OCI-LY3 (cell line): ENCODE measurements around the gene FSCN2.

Experiments
- EZH2phosphoT487 ChIP-seq: fragments of 200-600 bp; shearing (Covaris generic); IDR thresholded peaks from 2 replicates; pipeline ENCODE4 v1.6.1; 2018; ENCODE audit warnings: antibody characterized with exemption, mixed run types, low read depth
- TF ChIP-seq, protein P1 (sequence below): fragments of 200-600, 300-600 bp; sonication (generic); IDR thresholded peaks from 2 replicates; pipeline ENCODE4 v1.5.1; 2014; ENCODE audit warnings: antibody characterized with exemption, low read length, low read depth

DNA sequence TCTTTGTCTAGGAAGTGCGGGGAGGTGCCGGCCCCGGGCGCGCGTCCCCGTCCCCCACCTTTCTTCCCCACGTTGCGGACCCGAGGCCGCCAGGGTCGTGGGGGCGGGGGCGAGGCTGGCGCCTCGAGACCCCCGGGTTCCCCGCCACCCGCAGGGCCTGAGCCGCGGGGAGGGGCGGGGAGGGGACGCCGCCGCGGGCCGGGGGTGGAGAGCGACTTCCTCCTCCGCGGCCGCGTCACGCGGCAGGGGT lies 13.8 kb upstream of the FSCN2 start:
- TF ChIP-seq, protein P1, sequence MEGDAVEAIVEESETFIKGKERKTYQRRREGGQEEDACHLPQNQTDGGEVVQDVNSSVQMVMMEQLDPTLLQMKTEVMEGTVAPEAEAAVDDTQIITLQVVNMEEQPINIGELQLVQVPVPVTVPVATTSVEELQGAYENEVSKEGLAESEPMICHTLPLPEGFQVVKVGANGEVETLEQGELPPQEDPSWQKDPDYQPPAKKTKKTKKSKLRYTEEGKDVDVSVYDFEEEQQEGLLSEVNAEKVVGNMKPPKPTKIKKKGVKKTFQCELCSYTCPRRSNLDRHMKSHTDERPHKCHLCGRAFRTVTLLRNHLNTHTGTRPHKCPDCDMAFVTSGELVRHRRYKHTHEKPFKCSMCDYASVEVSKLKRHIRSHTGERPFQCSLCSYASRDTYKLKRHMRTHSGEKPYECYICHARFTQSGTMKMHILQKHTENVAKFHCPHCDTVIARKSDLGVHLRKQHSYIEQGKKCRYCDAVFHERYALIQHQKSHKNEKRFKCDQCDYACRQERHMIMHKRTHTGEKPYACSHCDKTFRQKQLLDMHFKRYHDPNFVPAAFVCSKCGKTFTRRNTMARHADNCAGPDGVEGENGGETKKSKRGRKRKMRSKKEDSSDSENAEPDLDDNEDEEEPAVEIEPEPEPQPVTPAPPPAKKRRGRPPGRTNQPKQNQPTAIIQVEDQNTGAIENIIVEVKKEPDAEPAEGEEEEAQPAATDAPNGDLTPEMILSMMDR = no peak
- TF ChIP-seq EZH2phosphoT487 = no peak
